CD4-positive, alpha-beta T cell treated with Interleukin-2 at 100 ng/mL for 4 hours (primary cell): Measurements from ENCODE around the gene BTK.

Experiments
- DNase-seq: peaks from one replicate; pipeline ENCODE4 v3.0.0-alpha.2; 2020; ENCODE audit warnings: low spot score

BTK gene

DNA sequence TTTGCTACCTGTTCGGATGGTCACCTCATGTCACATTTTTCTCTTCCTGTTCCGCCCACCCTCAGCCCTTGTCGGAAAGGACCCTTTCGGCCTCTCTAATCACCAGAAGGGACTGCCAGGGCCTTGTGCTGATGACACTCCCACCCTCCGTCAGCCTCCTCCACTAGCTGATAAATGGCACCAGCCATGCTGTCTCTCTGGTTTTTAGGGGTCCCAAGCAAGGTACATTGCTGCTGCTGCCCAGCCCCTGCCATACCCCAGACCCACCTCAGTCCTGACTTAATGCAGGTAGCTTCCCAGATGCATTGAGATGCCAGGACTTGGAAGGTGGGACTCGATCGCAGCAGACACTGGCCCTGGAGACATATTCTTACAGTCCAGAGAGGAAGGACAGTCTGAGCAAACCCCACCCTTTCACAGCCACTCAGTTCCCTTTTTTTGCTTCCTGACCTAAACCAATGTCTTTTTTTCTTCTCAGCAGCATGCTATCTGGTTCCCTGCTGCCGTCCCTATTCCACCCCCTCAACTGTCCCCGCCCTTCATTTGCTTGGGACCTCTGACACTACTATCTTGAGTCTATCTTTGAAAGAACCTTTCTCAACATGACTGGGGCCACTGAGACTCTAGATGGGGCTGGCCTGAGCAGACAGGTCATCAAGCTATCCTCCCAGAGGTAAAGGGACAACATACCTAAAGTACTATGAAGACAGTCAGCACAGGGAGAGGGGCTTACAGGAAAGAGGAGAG lies at the start of gene BTK:
Gene BTK (minus strand): TSS at position 397 of the 747 bp plus-strand sequence. CDS start 10,907 bp downstream, outside the sequence.
- no peak for DNase-seq

DNA sequence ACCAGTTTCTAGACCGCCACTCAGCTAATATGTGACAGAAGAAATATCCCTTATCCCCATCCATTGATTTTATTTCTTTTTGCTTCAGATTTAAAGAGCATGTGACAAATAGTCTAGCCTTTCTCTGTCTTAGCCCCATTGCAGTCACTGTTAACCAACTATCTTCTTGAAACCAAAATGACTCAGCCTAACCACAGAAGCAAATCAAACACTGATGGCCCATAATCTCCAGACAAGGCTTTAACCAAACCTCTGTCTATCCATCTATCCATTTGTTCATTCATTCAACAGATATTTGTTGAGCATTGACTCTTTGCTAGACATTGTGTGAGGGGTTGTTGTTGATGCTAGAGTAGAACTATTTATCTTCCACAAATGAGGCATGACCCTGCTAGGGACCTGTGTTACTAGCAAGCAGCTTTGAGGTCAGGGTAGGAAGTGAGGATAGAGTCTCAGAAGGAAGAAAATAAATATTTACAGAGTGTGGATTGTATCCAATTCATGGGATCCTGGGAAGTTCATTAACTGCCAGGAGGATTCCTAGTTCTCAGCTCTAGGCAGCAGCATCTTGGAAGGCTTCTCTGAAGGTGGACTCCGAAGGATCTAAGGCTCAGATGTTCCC lies 44.6 kb upstream of the BTK start:
- no peak for DNase-seq

DNA sequence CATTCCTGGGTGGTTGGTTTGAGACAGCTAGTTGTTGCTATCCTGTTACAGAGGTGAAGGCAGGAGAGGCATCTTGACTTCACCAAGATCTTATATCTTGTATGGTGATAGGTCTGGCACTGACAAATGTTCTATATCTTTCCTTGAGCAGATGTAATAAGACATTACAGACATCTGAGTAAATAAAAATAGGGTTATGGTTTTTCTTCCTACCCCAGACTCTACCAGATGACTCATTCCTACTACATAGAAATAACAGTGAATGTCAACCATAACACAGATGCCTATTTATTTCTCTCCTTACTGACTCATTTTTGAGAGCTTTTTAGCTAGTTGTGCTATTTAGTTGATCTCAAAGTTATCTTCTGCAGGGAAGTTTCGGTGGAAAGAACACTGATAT lies 43.9 kb upstream of the BTK start:
- no peak for DNase-seq

DNA sequence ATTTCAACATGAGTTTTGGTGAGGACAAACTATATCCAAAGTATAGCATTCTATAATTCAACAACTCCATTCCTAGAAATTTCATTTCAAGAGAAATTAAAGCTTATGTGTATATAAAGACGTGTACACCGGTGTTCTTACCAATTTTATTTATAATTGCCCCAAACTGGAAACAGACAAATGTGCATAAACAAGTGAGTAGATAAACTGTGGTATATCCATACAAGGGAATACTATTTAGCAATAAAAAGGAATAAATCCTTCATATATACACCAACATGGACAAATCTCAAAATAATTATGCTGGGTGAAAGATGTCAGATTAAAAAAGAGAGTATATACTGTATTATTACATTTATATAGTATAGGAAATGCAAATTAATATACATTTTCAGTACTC lies 42.0 kb upstream of the BTK start:
- DNase-seq, result no peak

DNA sequence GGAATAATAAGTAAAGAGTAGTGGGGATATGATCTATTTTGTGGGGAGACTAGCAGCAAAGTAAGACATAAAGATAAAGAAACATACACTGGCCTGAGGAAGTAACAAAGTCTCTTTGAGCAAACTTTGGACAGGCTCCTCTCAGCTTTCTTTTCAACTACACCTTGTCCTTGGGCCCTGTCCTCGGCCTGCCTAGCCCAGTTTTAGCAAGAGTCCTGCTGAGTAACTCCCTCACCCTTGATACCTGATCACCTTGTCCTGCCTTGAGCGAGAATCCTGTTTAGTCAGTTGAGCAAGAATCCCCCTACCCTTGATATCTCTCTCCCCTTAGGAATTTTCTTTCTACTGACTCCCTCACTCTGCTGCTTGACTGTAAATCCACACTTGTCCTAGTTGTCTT lies 33.5 kb upstream of the BTK start:
- DNase-seq, result no peak

DNA sequence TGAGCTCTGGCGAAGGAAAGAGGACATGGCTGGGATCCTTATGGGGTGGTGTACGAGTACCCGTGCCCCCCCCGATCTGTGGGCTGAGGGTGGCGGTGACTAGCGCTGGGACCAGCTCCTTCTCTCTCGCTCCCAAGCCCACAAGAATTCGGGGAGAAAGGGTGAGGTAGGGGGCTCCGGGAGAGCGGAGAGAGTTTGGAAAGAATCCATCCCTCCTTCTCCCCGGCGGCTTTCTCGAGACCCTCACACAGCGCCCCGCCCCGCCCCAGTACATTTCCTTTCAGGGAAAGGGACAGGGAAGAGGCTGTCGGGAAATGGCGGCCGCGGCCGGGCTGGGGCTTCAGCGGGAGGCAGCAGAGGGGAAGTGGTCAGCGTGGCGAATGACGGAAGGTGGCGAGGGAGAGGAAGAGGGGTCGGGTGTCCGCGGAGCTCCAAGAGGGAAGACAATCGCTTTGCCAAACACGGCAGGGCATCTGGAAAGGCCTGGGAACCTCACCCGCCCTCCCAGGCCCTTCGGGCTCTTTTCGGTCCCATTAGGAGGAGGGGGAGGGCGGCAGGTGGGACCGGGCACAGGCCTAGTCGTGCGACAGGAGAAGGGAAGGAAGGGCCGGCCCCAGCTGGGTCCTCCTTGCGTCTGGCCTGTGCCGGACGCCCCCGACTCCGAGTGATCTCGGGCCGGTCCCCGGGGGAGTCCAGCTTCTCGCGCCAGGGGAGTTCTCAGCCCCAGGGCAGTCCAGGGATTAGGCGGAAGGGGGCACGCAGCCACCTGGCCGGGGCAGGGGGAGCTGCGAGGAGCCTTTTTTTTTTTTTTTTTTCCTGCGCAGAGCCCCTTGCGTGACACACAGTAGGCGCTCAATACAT lies 32.2 kb upstream of the BTK start:
- DNase-seq, result no peak

DNA sequence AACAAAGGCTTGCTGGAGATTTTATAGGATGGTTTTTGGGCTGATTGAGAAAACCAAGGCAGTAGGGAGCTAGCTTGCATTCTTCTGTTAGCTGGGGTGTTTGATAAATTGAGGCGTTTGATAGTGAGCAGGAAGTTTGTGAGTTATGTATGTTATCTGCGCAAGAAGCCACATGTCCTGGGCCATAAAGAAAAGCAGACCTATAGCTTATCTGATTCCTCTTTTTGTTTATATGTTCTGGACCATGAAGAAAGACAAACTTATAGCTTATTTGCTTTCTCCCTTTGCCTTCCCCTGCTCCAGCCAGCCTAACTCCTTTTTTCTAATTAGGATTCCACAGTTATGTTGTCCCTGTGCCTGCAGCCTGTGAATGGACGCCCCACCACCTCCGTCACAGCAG lies 31.2 kb upstream of the BTK start:
- DNase-seq, result no peak

DNA sequence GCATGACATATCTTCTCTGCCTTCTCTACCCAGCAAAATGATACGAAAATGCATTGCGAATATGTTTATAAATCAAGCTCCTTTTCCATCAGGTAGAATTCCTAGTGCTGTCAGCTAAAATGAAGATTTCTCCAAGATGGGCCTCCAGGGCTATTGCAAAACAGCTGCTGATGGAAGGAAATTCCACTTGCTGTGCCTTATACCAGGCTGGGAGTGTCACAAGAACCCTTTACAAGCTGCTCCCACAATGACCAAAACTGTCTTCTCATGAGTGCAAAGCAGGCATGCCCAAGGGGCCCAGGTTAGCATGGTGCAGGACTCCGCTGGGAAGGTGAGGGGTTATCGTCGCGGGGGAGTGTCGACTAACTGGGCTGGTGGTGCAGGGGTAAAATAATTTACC lies 30.7 kb upstream of the BTK start:
- no peak for DNase-seq

DNA sequence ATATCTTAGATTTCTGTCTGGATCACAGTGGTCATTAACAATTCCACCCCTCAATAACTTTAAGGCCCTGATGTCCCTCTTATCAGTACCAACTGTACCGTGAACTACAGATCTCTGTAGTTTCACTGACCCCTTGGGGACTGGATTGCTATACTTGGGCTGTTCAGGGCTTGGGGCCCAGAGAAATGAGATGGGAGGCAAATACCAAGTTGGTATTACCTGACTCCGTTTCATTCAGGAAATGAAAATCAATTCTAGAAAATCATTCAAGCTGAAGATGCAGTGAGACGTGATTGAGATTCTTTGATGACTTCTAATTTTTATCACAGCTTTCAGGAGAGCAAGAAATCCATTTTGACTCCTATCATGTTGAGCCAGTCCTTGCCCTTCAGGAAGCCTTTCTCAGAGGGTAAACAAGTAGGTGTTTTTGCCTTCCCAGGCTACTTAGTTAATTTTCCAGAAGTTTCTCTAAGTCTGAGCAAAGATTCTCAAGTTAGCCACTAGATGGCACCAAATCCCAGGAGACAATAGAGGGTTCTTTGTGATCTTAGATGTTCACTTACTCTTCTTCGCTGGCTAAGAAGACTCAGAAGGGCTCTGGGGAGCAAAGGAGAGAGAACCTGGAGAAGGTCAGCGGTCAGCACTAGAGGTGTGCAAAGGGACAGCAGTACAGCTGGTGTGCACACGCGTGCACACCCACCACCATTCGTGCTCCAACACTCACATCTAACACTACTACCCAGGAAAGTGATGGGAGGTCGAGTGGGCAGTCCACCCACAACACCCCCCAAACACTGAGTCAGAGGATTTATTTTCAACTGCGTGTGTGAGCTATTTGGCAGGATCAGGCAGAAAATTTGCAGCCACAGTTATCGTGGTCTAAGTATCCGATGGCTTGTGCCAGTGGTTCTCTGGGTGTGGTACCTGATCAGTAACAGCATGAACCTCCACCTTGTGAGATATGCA lies 29.5 kb upstream of the BTK start:
- DNase-seq, result peak; percentile 76

DNA sequence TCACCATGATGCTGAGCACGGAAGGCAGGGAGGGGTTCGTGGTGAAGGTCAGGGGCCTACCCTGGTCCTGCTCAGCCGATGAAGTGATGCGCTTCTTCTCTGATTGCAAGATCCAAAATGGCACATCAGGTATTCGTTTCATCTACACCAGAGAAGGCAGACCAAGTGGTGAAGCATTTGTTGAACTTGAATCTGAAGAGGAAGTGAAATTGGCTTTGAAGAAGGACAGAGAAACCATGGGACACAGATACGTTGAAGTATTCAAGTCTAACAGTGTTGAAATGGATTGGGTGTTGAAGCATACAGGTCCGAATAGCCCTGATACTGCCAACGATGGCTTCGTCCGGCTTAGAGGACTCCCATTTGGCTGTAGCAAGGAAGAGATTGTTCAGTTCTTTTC lies 26.0 kb upstream of the BTK start:
- no peak for DNase-seq

DNA sequence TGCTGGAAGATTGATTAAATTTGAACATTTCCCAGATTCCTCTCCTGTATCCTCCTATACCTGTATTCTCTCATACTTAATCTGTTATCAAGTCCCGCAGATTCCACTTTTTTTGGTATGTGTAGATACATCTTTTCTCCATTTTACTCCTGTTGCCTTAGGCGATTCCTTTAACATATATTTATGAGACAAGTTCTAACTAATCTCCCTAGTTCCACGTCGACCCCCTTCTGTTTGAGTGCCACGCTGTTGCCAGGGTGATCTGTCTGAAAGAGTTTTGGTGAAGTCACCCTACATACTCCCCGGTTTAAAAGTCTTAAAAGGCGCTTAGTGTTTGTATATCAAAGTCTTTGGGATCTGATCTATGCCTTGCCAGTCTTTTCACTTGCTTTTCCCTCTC lies 24.5 kb upstream of the BTK start:
- no peak for DNase-seq

DNA sequence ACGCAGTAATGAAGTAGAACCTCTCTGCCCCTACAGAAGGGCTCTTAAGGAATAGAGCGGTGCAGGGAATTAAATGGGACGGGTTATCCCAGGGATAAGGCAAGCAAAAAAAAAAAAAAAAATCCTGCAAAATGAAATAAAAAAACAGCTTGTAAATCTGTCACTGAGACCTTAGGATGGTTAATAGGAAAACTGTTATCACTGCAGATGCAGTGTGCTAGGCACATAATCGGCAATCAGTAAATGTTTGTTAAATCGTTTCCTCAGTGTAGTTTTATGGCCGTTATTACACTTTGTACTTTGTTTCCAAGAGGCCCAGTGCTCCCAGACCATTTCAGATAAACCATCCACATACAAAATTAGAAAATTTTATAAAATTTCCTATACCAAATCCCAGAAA lies 23.1 kb upstream of the BTK start:
- DNase-seq, result no peak

DNA sequence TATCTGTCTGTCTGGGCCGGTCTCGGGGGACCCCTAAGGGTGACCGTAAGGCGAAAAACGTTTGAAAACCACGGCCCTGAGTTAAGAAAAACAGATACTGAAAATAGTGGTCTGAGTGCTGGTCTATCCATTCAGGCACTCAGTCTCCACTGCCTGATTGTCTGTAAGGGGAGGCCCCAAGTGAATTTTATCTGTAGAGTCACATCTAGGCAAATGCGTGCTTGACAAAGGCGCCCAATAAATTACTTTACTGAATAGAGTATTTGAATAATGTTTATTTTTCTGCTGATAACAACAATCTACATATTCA lies 22.5 kb upstream of the BTK start:
- DNase-seq, result no peak

DNA sequence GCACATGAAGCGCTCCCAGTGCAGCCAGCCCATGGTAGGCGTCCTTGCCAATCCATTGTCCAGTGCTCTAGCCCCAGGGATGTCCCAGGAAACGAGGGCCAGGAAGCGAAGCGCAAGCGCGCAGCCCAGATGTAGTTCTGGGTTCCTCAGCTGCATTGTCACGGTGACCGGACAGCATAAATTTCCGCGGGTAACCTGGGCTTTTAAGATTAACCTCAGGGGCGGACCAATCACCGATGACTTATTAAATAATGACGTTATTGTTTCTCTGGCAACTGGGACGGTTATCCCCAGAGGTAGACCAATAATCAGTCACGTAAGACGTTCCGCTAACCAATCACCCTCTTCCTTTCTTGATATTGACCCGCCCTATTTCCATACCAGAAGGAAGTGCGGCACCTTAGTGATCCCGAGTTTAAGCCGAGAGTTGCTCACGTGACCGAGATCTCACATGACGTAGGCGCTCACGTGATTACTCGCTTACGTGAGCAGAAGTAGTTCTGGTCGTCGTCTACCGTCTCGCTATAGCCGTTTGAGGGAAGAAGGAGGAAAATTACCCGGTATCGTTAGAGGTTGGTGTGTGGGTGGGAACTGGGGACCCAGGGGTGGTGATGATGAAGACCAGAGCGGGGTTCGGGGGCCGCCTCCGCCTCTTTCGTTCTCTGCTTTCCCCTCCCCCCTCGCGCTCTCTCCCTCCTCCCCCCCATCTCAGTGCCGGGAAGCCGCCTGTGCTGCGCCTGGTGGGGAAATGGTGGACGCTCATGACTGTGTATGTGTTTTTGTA lies 21.9 kb upstream of the BTK start, which contains the start of the genes GLA and HNRNPH2:
Gene GLA (minus strand): TSS at position 178 of the 784 bp plus-strand sequence. CDS start 22 bp downstream, at position 156.
Gene HNRNPH2 (plus strand): TSS at position 475 of the 784 bp plus-strand sequence. CDS start 3,767 bp downstream, outside the sequence.
- DNase-seq, result peak; percentile 94

DNA sequence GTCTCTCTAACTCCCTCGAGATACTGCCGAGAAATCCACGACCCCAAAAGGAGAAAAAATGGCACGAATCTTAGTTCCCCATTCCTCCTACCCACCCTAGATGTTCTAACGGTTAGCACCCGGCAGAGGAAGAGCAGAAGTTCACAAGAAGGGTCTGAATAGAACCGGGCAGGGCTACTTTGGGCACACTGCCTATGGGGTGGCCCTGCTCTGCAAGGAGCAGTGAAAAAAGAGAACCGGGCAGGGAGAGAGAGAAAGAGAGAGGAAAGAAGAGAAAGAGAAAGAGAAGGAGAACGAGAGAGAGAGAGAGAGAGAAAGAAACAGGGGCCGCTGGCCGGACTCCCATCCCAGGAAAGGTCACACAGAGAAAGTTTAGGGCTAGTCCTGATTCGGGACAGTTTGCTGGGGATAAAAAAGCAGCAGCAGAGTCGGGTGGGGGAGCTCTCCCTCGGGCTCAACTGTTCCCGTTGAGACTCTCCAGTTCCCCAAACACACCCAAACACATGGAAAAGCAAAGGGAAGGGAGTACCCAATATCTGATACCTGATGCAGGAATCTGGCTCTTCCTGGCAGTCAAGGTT lies 21.3 kb upstream of the BTK start:
- no peak for DNase-seq

DNA sequence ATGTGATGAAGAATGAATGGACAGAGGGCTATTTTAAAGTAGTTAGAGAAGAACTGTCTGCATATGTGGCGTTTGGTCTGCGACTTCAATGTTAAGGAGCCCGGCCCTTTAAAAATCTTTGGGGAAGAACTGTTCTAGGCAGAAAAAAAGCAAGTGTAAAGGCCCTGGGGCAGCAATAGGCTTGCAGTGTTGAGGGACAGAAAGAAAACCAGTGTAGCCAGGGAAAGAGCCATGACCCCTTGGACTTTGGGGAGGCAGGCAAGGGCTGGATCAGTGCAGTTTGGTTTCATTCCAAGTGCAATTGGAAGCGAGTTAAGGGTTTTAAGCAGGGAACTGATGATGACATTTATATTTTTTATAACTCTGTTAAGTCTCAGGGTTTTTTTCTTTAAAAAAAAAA lies 13.8 kb upstream of the BTK start:
- no peak for DNase-seq

DNA sequence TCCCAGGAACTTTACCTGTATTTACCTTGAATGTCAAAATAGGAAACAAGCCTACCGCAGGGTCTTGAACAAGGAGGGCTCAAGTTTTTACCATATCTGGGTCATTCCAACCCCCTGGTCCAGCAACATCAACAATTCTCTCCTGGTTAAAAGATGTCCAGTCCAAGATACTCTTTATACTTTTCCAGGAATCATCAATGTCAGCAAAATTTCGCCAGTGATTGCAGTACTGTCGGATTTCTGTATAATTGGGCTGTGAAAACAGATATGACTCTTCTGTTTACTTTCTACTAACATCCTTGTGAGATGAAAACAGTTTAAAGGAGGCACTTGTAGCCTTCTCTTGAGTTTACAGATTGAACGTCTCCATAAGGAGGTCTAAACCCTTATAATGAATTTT lies 12.7 kb upstream of the BTK start:
- no peak for DNase-seq

DNA sequence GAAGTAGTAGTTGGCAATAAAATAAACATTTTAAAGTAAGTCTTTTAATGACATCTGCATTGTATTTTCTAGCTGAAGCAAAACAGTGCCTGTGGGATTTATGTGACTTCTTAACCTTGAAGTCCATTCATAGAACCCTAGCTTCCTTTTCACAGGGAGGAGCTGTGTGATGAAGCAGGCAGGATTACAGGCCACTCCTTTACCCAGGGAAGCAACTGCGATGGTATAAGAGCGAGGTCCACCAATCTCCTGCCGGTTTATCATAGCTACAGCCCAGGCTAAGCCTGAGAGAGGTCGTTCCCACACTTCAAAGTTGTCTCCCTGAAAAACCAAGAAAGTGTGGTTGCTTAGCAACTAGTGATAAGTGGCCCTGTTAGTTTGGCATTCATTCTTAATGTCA lies 11.8 kb upstream of the BTK start:
- no peak for DNase-seq

DNA sequence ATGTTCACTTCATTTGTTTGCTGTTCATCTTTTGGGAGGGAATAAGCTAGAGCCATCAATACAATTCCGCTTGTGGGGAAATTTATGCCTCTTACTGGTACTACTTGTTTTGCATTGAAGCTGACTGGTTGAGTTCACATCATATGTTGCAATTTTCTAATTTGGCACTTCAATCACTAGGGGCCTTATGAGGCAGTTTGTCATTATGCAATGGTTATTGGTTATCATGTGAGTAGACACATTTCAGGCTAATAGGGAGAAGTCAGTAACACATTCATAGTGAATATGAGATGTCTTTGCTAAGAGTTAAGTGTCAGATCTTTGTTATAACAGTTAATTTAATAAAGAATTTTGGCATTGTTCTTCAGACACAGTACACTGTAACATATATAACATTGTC lies 9.8 kb upstream of the BTK start:
- no peak for DNase-seq

DNA sequence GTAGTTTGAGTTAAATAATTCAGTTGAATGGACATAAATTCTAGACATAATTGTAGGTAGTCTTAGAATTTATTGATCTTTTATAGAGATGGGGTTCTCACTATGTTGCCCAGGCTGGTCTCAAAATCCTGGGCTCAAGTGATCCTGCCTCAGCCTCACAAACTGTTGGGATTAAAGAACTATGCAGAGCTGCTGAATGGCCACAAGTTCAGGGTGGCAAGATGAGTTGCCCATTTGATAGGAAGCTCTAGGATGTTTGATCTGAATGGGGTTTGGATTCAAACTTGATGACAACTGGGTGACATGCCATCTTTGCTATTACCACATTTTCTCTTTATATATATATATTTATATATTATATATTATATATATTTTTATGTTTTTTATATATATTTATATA lies 8.4 kb upstream of the BTK start:
- no peak for DNase-seq
